ENCODE results near the gene FDPS.
"Not testable (repeated sequence)": the region's sequence is repeated elsewhere in the genome, so short reads cannot be mapped to it uniquely, and the experiment has no call there.

The FDPS gene

GRCh38 chr1:155327981-155328380, 19.3 kb downstream of the FDPS start:
- H3K4me3 ChIP-seq (ENCODE audit: low read depth, low read length), result no peak overlapping the region
- no peak for DNase-seq (ENCODE audit: low read depth)
- TF ChIP-seq MAX (IDR thresholded peaks at IDR 0.05; ENCODE audit: low read depth, low read length) (no peak), MYC (IDR thresholded peaks at IDR 0.05; ENCODE audit: low read depth, low read length) (no peak), CTCF (IDR thresholded peaks at IDR 0.05; ENCODE audit: low read depth, low read length) (no peak), POLR2A (IDR thresholded peaks at IDR 0.05; ENCODE audit: extremely low read depth, insufficient read length) (no peak)

GRCh38 chr1:155328856-155329255, 20.2 kb downstream of the FDPS start:
- DNase-seq (ENCODE audit: low read depth); H3K4me3 ChIP-seq (ENCODE audit: low read depth, low read length): not testable (repeated sequence)

- no peak for DNase-seq (ENCODE audit: low read depth)
- no peak overlapping the region for H3K4me3 ChIP-seq (ENCODE audit: low read depth, low read length)
- TF ChIP-seq CTCF (IDR thresholded peaks at IDR 0.05; ENCODE audit: low read depth, low read length) (no peak), MAX (IDR thresholded peaks at IDR 0.05; ENCODE audit: low read depth, low read length) (no peak), POLR2A (IDR thresholded peaks at IDR 0.05; ENCODE audit: extremely low read depth, insufficient read length) (no peak), MYC (IDR thresholded peaks at IDR 0.05; ENCODE audit: low read depth, low read length) (no peak)
Measured at GRCh38 chr1:155329980-155330598, 21.4 kb downstream of the FDPS start.

GRCh38 chr1:155334962-155335361, 26.3 kb downstream of the FDPS start:
- no peak for DNase-seq (ENCODE audit: low read depth)
- no peak overlapping the region for H3K4me3 ChIP-seq (ENCODE audit: low read depth, low read length)
- TF ChIP-seq POLR2A (IDR thresholded peaks at IDR 0.05; ENCODE audit: extremely low read depth, insufficient read length), result no peak
- TF ChIP-seq MYC (IDR thresholded peaks at IDR 0.05; ENCODE audit: low read depth, low read length), result no peak
- no peak for TF ChIP-seq CTCF (IDR thresholded peaks at IDR 0.05; ENCODE audit: low read depth, low read length)

GRCh38 chr1:155339515-155340097, 30.9 kb downstream of the FDPS start:
- no peak for TF ChIP-seq MAX (IDR thresholded peaks at IDR 0.05; ENCODE audit: low read depth, low read length)
- DNase-seq (ENCODE audit: low read depth), result no peak
- H3K4me3 ChIP-seq (ENCODE audit: low read depth, low read length), result no peak overlapping the region

GRCh38 chr1:155342842-155343241, 34.2 kb downstream of the FDPS start:
- TF ChIP-seq POLR2A (IDR thresholded peaks at IDR 0.05; ENCODE audit: extremely low read depth, insufficient read length), result no peak
- no peak for TF ChIP-seq CTCF (IDR thresholded peaks at IDR 0.05; ENCODE audit: low read depth, low read length)
- TF ChIP-seq MAX (IDR thresholded peaks at IDR 0.05; ENCODE audit: low read depth, low read length), result no peak
- no peak for TF ChIP-seq MYC (IDR thresholded peaks at IDR 0.05; ENCODE audit: low read depth, low read length)
- H3K4me3 ChIP-seq (ENCODE audit: low read depth, low read length), result no peak overlapping the region
- no peak for DNase-seq (ENCODE audit: low read depth)

GRCh38 chr1:155352631-155353030, 44.0 kb downstream of the FDPS start:
- H3K4me3 ChIP-seq (ENCODE audit: low read depth, low read length), result no peak overlapping the region
- DNase-seq (ENCODE audit: low read depth), result no peak
- TF ChIP-seq POLR2A (IDR thresholded peaks at IDR 0.05; ENCODE audit: extremely low read depth, insufficient read length) (no peak), MAX (IDR thresholded peaks at IDR 0.05; ENCODE audit: low read depth, low read length) (no peak), MYC (IDR thresholded peaks at IDR 0.05; ENCODE audit: low read depth, low read length) (no peak), CTCF (IDR thresholded peaks at IDR 0.05; ENCODE audit: low read depth, low read length) (no peak)

Data from NB4 (cell line).